MM.1S (cell line): ENCODE data around the gene NOB1.

Source experiments
- EZH2 ChIP-seq: fragments of 300-600 bp; sonication (generic); optimal IDR thresholded peaks from 2 replicates; pipeline ENCODE3; 2017; ENCODE audit warnings: low read depth, mild to moderate bottlenecking, antibody characterized with exemption, low read length, mixed read lengths
- EZH2phosphoT487 ChIP-seq: fragments of 300-600 bp; sonication (generic); IDR thresholded peaks from 2 replicates; pipeline ENCODE4 v1.6.1; 2018; ENCODE audit warnings: antibody characterized with exemption, low read length
- TF ChIP-seq, protein P1 (sequence below): fragments of 300-600 bp; sonication (generic); IDR thresholded peaks from 2 replicates; pipeline ENCODE4 v1.5.1; 2016; ENCODE audit warnings: antibody characterized with exemption, low read length, mixed read lengths

DNA sequence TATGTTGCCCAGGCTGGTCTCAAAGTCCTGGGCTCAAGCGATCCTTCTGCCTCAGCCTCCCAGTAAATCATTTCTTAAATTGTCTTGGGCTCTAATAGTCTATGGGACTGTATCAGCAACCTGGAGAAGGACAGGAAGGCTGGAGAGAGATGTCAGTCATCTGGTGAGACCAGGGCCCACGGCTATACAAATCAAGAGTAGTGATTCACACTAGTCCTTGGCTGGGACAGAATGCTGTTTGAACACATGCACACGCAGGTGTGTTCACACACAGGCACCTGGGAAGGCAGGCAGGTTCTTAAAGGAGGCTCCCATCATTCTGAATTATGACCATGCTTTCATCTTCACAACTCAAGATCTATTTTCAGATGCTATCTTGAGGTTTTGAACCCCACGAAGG is 42.4 kb downstream of the NOB1 start:
- TF ChIP-seq, protein P1, sequence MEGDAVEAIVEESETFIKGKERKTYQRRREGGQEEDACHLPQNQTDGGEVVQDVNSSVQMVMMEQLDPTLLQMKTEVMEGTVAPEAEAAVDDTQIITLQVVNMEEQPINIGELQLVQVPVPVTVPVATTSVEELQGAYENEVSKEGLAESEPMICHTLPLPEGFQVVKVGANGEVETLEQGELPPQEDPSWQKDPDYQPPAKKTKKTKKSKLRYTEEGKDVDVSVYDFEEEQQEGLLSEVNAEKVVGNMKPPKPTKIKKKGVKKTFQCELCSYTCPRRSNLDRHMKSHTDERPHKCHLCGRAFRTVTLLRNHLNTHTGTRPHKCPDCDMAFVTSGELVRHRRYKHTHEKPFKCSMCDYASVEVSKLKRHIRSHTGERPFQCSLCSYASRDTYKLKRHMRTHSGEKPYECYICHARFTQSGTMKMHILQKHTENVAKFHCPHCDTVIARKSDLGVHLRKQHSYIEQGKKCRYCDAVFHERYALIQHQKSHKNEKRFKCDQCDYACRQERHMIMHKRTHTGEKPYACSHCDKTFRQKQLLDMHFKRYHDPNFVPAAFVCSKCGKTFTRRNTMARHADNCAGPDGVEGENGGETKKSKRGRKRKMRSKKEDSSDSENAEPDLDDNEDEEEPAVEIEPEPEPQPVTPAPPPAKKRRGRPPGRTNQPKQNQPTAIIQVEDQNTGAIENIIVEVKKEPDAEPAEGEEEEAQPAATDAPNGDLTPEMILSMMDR, result no peak
- TF ChIP-seq EZH2, result no peak
- no peak for TF ChIP-seq EZH2phosphoT487
